Activated CD4-positive, CD25-positive, alpha-beta regulatory T cell treated with anti-CD3 and anti-CD28 coated beads, Interleukin-2, amount 50 U/mL, for 16 hours (primary cell): ENCODE data around the gene ERC2.
"Not testable (repeated sequence)": the region's sequence is repeated elsewhere in the genome, so short reads cannot be mapped to it uniquely, and the experiment has no call there.

Experiments
- DNase-seq: peaks from one replicate; pipeline ENCODE4 v3.0.0-alpha.2; 2020; ENCODE audit warnings: low read depth, low spot score

The ERC2 gene

DNA sequence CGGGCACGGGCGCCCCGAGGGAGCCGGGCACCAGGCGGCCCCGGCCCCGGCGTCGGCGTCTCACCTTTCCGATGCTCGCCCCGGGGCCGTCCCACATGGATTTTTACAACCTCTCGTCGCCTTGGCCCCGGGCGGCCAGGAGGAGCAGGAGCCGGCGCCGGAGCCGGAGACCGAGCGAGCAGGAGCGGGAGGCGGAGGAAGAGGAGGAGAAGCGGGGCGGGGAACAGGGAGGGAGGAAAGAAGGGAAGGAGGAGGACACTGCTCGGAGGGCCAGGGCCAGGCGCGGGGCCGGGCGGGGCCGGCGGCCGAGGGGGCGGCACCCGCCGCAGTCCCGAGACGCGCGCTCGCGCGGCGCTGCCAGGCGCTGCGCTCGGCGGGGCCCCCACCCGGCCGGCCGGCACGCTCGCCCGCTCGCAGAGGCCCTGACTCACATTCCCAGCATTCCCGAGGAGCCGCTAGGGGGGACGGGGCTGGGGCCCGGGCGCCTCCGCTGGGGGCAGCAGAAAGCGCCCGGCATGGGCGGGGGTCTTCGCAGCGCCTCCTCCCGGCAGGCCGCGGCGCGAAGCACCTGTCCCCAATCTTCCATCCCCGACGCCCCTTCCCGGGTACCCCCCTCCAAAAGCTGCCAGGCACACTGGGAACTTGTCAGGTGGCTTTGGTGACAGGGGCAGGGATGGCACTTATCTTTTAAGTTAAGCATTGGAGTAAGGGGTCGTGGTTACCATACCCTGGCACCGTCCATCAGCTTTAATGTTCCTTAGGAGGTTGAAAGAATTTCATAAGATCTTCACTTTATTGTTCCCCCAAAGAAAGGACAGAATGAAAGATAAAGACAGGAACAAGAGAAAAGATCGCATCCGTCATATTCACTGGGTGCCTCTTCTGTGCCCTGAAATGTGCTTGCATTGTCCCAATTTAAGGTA is at the start of gene ERC2:
TSS of gene ERC2 (minus strand) at position 284 of the 923 bp plus-strand sequence.
- no peak for DNase-seq

DNA sequence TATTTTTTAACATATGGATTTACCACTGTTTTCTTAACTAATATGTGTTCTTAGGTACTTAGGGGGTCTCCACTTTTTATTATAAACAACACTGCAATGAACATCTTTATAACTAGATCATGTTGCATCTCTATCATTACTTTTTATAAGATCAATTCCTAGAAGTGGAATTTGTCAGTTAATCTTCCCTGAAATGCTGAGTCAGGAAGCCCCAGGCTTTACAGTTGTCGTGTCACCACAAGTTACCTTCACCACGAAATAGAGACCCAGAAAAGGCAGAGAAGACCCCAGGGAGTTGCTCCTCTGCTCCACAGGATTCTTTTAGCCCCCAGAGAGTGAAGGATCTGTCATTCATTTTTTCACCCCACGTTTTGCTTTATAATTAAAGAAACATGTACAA is 34.5 kb upstream of the ERC2 start:
- DNase-seq: no peak

DNA sequence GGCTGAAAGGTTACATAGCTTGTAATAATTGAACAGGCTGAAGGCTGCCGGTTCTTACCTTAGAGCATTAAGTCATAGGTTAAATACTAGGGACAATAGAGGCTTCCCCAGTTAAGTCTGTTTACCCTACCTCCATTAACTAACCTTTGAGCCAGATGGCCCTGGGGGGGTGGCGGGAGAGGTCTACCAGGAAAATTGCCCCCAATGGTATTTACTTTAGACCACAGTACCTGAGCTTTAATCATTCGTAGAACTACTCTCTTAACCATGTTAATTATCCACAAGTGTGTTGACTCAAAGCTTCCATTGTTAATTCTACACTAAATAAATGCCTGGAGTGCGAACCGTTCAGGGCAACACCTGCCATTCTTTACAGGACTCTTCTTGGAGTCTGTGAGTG is 28.1 kb upstream of the ERC2 start:
- not testable (repeated sequence) for DNase-seq

DNA sequence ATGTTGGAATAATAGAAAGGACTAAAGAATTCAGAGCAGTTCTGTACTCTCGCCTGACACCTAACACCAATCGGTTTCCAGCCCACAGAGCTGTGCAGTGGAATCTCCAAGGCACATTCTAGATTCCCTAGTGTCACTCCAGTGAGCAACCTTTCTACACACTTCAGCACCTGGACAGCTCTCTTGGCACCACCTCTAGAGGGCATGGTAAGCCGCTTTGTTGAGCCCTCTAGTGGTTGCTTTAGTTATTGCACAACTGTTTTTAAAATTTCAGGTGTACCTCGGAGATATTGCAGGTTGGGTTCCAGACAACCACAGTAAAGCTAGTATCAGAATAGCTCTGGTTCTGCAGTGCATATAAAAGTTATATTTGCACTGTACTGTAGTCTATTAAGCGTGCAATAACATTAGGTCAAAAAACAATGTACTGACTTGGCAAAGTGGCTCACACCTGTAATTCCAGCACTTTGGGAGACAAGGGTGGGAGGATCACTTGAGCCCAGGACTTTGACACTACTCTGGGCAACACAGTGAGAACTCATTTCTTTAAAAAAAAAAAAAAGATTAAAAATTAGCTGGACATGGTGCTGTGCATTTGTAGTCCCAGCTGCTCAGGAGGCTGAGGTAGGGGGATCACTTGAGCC is 26.5 kb upstream of the ERC2 start:
- DNase-seq: peak; percentile 53

DNA sequence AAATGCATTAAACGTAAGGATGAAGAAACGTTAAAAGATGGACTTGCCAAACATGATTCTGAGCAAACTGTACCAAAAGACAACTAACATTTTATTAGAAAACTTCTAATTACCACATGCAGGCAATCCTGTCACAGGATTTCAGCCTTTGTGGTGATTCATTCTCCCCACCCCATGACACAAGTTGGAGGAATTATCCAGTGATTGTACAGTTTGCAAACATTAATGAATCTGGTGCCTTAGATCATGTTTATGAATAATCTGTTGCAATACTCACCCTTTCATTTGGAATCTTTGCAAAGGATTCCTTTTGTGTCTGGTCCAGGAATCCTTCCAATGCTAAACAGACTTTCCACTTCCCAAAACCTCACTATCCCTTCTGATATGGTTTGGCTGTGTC is 23.3 kb upstream of the ERC2 start:
- DNase-seq: no peak

DNA sequence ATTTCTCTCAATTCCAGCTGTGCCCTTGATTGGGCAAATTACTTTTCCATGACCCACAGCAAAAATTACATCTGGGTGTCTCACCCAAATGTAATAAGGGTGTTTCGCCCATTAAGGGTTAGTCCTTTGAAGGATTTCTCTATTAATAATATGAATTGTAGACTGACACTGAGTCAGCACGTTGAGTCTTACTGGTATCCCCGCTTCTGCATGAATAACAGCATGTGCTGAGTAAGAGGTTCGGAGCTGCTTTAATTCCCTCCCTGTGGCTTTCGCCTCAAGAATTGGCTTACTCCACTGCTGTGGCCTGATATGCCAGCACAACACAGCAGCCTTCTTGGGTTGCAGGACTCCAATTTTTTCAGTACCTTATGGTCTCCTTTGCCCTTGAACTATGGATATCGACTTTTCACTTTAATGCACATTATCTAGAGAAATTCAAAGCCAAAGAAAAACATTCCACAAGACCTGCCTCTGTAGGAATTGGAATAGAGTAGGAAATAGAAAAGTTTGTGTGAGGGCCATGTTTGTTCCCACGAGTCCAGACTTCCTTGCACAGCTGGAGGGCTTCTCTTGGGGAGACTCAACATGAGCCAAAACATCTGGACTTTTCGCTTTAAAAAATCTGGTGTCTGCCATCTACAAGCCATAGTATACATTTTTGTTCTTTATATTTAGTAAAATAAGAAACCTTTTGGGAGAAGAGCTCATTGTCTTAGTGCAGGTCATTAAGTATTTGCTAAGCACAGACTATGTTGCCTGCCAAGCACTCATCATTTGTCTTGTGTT is 20.7 kb upstream of the ERC2 start:
- no peak for DNase-seq

DNA sequence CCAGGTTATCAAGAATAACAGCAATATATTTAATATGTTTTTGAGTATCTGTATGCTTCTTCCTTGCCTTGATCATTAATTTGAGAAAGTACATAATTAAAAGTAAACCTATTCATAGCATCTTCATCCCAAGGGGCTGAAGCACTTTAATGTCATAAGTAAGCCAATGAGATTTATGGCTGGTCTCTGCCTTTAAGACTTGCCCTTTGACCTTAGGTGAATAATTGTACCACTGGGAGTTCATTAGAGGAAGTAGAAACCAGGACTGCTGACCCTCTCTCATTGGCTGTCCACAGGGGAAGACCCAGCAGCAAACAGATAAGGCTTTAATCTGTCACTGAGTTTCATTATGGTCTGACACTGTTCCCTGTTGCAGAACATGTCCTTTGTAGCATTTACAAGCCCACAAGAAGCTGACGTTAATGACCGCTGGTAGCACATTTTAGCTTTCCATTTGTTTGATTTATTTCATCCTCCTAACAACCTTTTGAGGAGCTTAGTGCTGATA is 16.3 kb upstream of the ERC2 start:
- no peak for DNase-seq

DNA sequence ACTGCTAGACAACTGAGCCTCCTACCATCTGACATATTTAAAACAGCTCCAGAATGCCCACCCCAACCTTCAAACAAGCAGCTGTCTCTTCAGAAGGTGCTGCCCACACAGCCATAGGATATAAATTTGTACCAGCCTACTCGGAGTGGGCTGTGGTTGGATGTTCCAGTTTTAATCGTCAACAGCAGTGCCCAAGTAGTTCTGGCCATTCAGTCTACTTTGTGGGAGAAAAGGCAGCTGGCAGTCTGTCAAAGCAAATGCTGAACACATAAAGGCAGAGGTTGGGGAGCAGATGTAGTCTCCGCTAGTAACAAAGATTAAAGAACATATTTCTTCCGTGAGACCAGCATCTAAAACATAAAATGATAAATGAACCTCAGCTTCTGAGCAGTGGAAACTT is 15.9 kb upstream of the ERC2 start:
- DNase-seq: no peak

DNA sequence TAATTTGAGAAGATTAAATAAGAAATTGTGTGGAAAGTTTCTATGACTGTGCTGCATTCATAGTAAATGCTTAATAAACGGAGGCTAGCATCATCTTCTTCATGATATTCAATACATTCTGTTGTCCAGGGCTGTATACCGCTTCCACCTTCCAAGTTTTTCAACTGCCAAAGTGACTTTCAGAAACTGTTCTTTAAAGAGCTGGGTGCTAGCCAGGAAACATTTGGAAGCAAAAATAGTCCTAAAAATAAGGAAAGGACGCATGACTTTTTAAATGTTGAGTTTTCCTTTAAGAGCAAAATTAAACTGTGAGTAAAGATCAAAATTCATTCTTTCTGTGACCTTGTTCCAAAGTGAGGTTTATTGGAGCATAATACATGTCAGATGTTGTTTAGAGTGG is 9.4 kb upstream of the ERC2 start:
- no peak for DNase-seq

DNA sequence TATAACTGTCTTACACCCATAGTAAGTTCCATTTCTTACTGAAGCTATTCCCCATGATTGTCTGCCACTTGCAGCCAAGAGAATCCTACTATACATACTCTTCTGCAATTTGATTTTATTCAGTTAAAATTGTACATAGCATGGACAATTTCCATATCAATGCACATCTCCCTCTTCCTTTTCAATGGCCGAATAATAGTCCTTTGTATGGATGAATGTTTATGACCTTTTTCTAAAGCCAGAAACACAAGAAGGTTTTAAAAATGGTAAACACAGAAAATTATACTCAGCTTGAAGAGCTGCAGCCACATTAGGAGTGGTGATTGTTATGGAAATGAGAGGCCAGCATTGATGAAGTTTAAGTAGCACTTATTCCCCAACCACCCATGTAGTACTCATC is 8.5 kb upstream of the ERC2 start:
- no peak for DNase-seq

DNA sequence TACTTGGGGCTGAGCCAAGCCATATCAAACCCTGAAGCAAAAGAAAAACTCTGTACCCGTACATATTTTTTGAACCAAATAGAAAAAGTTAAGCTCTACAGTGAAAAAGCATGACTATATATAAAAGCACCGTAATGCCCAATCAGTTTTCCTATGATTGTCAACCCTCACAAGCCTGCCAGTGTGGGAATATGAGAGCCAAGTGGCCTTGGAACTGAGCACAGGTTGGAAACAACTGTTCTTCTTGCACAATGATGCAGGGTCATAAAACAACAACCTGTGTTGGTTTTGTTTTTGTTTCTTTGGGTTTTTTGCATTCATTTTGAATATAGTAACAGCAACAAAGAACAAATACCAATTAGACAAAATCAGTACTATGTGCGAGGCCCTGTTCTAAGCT is 3.5 kb upstream of the ERC2 start:
- DNase-seq: no peak

DNA sequence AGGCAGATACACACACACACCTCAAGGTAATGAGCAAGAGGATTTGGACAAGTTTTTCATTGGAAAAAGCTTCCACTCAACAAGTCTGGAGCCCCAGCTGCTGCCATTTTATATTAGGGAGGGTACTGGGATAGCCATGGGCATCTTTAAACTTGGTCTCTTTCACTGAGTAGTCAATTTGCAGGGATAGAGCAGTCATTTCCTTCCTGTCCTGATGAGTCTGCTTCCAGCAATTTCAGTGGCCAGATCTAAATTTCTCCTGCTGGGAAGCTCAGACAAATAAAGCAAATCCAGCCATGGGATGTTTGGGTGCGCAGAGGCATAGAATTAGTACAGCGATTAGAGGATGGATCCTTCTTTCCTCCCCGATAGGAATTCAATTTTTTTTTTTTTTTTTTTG is 874 bp upstream of the ERC2 start:
- no peak for DNase-seq

DNA sequence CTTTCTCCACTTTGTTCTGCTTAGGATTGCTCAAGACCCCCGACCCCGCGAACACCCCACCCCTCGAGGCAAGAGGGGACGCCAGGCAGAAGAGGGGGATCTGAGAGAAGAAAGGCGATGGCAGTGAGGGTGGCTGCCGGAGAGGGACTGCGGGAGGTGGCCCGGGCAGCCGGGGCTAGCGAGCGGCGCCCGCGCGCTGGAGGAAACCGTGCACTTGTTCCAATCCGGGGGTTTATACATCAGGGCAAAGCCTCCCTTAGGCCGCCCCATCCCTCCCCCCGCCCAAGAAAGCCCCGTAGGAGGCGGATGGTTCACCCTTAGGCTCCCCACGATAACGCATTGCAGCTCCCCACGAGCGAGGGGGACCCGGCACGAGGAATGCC is 475 bp downstream of the ERC2 start:
- no peak for DNase-seq

DNA sequence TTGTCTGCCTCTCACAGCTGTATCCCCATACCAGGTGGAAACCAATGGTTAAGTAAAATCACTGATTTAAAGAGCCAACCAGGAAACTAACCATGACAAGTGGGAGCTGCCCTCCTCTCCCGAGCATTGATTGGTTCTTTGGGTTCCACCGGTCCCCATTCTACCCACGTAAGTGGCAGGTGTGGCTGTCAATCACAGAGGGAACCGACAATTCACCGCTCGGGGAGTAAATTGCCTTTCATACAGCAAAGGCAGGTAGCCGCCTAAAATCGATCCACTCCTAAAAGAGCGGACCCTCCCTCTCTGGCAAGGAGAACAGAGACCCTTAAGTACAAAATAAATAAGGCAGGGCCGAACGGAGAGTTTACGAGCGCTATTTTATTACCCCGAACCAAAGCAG is 1.2 kb downstream of the ERC2 start:
- no peak for DNase-seq

DNA sequence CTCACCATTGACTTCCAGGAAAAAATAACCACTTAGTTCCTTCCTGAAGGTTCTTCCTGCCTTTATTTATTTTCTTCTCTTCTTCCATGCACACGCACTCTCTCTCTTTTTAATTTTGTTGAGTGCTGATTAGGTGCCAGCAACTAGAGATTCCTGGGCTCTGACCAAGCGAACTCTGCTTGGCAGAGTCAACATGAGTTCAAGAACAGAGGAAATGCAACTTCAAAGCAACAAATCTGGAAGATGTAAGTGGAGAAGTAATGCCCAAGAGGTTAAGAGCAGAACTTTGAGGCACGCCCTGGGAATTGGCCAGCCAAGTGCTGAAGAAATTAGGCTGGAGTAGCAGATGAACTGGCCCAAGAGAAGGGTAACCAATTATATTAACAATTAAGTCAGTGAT is 8.5 kb downstream of the ERC2 start:
- DNase-seq: no peak

DNA sequence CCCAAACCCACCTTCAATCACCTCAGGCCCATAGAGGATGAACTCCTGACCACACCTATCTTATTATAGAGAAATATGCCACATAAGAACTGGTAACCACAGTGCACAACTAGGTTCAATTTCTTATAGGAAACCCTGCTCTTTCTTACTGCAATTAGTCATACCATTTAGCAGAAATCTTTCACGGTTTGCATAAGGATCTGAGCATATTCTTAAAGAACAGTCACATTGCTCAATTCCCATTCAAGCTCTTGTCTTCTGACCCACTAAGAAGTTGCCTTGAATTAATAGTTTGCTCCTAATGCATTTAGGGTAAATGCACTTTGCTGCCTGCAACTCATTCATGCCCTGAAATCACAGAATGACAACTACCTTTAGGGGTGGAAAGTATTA is 9.2 kb downstream of the ERC2 start:
- no peak for DNase-seq

DNA sequence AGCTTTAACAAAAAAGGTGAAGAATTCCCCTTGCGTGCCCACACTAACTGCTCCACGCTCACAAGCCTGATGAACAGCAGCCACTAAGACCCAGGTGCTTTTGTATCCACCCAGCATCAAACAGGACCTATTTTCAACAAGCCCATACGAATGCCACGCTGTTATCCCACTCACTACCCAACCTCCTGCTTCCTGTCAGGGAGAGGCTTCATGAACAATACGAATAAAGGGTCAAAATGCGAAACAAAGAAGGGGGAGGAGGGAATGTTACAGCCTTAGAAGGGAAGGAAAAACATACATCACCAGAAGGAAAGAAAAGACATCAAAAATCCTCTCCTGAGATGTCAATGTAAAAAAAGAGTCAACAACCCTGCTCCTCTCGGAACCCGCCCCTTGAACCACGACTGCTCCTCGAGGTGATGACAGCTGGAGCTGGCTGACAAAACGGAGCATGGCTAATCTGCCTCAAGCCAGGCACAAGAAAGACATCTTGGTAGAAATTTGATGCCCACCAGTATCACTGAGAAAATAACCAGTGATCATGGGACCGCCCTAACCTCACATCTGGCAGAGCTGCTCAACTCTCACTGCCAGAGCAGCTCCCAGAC is 9.7 kb downstream of the ERC2 start:
- DNase-seq: no peak

DNA sequence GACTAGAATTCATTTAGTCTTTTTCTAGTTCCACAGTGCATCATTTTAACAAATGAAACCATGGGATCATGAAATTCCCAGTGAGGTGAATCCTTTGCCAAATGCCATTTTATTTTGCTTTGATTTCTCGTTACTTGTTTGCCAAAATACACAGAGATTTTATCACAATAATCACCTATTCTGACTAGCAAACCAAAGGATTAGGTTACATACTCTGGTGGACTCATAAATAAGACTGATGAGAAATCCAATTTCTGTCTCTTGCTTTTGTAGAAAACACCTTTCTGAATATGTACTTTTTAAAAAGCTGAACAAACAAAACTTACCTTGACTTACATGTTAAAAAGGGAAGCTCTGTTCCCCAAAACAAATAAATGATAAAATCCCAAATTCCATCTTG is 12.2 kb downstream of the ERC2 start:
- DNase-seq: no peak

DNA sequence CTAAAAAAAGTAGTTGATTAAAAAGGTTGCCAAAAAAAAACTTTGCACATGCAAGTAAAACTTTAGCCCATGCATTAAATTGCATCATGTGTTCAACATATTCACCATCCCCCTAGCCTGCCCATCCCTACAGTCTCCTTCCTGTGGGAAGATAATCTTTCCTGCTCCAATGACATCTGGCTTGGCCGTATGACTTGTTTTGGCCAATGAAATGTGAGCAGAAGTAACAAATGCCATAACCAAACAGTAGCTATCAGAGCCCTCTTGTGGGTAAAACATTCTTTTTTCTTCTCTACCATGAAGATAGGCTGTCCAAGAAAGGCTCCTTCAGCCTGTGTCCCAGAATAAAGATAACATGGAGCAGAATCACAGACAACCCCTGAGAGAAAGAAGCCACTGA is 15.3 kb downstream of the ERC2 start:
- no peak for DNase-seq

DNA sequence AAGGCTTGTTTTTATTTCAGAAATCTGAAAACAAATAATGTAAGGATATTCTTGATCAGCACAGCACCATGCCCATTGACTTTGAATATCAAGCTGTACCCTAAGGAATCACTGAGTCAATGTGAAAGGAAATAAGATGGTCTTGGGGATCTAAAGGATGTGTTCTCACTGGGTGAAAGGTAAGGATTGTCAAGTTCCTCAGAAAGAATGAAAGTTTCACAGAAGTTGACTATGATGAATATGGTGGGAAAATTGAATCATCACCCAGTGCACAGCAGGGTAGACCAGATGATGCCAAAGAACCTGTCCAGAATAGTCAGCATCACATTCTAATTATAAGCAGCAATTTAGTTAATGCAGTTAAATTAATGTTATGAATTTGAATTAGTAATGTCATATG is 16.2 kb downstream of the ERC2 start:
- no peak for DNase-seq

DNA sequence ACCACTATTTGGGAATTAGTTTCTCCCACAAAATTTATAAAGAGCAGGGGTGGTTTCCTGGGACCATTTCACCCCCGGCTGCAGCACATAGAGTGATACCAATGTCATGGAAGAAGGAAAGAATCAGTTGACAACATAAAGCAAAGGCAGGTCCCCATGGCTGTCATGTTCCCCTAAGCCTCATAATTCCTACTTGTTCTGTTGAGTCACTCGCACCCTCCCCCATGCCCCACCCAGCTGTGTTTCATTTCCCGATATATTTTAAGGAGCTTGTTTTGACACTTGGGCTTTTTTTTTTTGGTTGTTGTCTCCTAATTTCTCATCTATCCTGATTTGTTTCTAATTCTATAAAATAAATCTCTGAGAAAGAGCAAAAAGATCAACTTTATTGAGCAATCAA is 24.9 kb downstream of the ERC2 start:
- no peak for DNase-seq

DNA sequence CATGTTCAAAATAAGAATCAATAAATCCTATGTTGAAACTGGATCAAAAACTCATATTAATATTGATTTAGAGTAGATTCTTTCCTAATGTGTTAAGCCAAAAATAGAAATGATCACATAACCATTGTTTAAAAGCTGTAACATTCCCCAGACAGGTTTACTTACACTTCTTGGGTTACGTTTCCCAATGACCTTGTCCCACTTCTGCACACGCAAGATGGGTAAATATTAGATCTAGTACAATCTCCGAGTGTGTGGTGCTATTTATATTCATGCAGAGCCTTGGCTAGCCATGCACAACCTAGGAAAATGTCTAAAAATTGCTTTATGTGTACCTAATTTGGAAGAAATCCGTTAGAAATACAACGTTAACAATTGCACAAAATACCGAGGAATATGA is 39.6 kb downstream of the ERC2 start:
- DNase-seq: no peak
